ENCODE results near the gene CDK10.

Gene CDK10

DNA sequence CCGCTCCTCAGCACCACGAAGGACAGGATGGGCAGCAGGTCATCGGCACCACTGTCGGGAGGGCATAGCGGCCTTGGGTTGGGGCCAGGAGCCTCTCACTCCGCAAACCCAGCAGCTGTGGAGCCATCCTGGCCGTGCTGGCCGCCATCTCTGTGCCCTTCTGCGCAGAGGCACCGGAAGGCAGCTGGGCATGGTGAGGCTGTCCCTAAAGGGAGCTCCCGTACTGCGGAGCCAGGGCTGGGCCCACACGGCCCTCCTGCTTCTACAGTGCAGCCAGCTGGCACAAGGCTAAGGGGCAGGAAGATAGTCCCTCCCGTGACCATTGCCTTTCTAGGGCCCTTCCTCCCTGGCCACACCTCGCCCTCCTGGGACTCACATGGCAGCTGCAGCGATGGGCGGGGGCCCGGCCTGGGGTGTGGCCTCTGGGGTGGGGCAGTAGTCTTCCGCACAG lies 22.0 kb downstream of the CDK10 start:
- DNase-seq (ENCODE audit: low read depth): no peak
- no peak overlapping the region for H3K4me3 ChIP-seq (ENCODE audit: low read depth, low read length)

DNA sequence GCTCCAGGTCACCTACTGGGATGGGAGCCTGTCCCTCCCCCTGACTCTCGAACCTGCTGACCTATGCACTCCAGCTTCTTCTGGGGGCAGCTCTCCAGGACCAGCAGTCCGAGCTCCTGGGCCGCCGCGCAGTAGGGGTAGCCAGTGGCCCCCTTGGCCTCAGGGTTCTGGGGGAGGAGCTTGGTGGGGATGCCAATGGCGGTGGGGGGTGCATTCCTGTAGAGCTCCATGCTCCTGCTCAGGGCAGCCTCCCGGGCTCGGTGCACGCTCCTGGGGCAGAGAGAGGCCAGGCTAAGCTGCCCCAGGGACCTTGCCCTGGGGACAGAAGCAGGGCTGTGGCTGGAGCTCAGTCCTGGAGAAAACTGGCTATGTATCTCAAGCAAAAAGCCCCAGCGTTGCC lies 22.7 kb downstream of the CDK10 start:
- no peak for DNase-seq (ENCODE audit: low read depth)
- no peak overlapping the region for H3K4me3 ChIP-seq (ENCODE audit: low read depth, low read length)

DNA sequence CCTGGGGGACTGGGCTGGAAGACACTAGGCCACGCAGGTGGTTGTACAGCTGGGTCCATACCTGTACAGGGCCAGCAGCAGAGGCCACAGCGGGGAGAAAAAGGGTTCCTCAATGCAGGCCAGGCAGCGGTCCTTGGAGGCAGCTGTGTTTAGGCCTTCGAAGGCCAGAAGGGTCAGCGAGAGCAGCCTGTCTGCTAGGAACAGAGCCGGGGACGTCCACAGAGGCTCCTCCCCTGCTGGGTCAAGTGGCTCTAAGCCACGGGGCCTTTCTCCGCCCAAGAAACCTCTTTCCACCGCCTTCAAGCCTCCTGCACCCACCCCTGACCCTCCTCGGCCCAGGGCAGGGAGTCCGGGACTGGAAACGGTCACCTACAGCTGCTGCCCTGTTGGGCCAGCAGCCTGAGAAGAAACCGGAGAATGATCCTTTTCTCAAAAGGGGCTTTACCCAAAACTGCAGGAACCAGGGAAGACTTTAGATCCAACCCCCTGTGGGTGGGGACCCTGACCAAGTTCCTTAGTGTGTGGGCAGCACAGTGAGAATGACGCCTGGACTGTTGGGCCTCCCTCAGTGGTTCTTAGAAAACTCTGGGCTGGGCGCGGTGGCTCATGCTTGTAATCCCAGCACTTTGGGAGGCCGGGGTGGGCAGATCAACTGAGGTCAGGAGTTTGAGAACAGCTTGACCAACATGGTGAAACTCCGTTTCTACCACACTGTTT lies 23.4 kb downstream of the CDK10 start:
- H3K4me3 ChIP-seq (ENCODE audit: low read depth, low read length): no peak overlapping the region

DNA sequence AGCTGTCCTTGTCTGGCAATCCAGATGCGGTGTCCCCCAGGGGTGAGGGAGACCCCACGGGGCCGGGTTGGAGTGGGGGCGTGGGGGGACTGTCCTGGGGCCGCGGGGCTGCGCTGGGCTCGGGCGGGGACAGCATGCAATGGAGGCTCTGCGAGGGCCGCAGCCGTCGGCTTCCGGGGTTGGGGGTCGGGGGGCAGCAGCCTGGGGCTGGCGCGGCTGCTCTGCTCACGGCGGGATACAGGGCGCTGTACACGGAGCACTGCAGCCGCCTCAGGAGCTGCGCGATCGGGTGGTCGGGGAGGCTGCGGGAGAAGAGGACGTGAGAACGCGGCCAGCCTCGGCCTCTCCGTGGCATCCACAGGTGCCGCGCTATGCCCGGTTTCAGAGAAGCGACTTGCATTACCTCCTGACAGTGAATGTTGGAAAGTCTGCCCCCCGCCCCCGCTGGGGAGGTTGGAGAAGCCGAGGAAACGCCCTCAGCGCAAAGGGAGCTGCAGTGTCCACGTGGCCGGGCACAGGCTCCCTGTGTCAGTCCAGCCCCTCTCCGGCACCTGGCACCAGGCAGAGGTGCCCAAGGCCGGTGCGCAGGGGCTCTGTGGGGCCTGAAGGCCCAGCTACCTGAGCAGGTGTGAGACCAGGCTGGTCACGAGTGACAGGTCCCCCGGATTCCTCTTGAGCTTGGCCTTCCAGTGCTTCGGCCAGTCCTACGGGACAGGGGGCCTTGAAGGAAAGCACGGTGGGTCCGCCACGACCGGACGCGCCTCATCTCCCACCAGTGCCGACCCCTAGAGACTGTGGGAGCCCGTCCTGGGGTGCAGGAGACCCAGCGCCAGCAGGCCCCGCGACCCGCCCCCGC lies 24.4 kb downstream of the CDK10 start:
- no peak overlapping the region for H3K4me3 ChIP-seq (ENCODE audit: low read depth, low read length)

More for the DNA sequence above, 23.4 kb downstream of the CDK10 start:
- DNase-seq (ENCODE audit: low read depth): no peak

DNA sequence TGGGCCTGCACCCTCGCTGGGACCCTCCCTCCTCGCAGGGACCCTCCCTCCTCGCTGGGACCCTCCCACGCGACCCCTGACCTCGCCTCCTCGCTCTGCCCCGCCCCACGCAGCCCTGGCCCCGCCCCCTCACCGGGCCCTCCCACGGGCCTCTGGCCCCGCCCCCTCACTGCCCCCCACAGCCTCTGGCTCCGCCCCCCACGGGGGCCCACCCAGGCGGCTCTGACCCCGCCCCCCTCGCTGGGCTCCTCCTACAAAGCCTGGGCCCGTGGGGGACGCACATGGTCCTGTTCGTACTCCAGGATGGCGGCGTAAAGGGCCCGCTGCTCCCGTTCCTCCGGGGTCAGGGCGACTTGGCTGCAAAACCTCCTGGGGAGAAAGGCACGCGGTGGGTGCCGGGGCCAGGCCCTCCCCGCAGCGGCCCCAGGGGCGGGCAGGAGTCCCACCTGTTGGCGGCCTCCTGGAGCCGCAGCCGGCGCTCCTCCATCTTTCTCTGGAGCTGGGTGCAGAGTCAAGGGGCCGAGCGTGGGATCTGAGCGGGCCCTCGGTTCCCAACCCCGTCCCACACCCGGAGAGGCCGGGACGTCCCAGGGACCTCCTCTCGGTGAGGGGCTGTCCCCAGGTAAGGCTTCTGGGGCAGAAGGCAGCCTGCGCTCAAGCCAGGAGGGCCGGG lies 25.2 kb downstream of the CDK10 start:
- H3K4me3 ChIP-seq (ENCODE audit: low read depth, low read length): peak overlapping the region; percentile 71
- no peak for DNase-seq (ENCODE audit: low read depth)

More for the DNA sequence above, 24.4 kb downstream of the CDK10 start:
- no peak for DNase-seq (ENCODE audit: low read depth)

DNA sequence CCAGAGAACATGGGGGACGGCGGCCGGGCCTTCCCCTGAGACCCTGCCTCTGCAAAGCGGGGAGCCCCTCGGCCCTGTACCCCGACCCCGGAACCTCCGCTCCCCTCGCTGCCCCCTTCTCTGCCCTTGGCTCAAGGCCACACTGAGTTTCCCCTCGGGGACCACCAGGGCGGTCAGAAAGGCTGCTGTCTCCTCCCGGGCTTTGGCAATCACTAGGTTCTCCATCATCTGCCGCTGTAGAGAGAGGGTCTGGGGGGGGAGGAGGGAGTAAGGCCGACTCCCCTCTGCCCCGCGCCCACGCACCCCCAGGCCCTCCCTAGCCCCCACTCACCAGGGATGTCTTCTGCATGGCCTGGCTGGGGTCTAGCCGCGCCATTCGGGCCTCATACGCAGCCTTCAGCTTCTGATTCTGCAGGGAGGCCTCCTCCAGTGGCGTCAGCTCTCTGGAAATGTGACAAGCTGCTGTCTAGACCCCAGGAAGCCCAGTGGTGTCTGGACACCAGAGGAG lies 25.8 kb downstream of the CDK10 start:
- DNase-seq (ENCODE audit: low read depth): no peak
- peak overlapping the region; percentile 71 for H3K4me3 ChIP-seq (ENCODE audit: low read depth, low read length)

DNA sequence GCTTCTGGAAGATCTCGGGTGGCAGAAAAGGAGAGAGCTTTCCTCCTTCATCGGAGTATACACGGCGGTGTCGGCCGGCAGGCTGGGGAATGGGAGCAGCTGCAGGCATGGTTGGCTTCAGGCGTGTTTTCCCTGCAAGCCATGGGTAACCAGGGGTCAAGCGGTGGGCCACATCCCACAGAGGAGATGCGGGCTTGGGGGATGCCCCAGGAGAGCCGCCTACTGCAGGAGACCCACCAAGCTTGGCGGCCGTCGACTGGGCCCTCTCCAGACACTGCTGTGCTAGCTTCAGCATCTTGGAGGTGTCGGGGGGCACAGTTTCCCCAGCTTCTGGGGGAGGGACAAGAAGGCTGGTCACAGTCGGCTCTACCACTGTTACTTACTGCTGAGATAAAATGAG lies 30.0 kb downstream of the CDK10 start:
- H3K4me3 ChIP-seq (ENCODE audit: low read depth, low read length): no peak overlapping the region
- DNase-seq (ENCODE audit: low read depth): no peak

DNA sequence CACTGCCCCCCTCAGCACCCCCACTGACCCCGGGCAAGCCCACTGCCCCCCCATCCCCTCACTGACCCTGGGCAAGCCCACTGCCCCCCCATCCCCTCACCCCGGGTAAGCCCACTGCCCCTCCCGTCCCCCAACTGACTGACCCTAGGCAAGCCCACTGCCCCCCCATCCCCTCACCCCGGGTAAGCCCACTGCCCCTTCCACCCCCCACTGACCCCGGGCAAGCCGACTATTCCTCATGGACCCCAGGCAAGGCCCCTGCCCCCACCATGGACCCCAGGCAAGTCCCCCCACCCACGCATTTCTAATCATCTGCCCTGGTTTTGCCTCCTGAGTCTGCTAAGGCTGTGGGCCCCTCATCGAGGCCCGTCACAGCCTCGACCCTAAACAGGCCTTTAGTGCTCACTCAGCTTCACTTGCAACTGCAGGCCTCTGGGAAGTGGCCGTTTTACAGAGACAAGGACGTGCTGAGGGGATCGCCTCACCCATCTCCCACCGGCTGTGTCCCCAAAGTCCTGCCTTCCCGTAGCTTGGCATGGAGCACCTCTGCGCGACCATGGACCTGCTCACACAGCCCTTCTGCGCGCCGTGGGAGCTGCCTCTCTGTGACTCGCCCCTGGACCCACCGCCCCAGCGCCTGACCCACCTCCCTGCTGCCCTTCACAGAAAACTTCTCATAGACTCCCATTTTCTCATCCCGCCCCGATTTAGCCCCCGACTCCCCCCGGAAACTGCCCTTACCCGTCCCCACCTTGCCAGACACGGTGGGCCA lies 30.6 kb downstream of the CDK10 start:
- no peak overlapping the region for H3K4me3 ChIP-seq (ENCODE audit: low read depth, low read length)
- DNase-seq (ENCODE audit: low read depth): no peak

DNA sequence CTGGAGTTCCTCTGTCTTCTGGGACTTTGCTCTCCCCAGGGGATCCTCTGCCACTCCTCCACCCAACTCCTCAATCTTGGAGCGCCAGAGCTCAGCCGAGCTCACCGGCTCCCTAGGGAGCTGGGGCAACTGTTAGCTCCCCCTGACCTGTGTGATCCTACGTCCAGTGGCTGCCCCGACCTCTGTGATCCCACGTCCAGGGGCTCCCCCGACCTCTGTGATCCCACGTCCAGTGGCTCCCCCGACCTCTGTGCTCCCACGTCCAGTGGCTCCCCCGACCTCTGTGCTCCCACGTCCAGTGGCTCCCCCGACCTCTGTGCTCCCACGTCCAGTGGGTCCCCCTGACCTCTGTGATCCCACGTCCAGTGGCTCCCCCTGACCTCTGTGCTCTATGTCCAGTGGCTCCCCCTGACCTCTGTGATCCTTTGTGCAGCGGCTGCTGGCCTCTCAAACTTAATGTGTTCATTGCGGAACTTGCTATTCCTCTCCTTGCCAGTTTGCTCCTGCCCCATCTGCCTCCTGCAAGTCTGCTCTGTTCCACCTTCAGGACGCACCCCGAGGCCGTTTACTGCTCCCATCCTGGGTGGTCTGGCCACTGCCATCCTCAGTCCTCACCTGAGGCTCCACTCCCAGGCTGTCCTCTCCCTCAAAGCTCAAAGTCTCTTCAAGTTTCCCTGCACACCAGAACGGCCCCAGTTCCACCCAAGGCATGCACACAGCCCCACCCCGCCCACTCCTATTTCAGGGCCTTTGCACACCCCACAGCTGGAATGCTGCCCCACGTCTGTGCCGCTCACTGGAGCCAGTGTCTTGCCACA lies 31.4 kb downstream of the CDK10 start:
- no peak for DNase-seq (ENCODE audit: low read depth)
- no peak overlapping the region for H3K4me3 ChIP-seq (ENCODE audit: low read depth, low read length)

DNA sequence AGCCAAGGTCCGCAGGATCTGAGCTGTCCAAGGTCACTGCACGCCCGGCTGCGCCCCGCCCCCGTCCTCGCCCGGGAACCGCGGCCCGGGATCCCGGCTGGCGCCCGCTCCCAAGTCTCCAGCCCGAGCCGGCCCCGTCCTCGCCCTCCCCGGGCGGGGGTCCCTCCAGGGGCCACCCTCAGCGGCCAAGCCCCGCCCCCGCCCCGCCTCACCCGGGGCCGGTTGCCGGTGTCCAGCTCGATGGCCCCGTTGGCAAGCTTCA lies 34.0 kb downstream of the CDK10 start:
- no peak for DNase-seq (ENCODE audit: low read depth)
- H3K4me3 ChIP-seq (ENCODE audit: low read depth, low read length): peak overlapping the region; percentile 74

DNA sequence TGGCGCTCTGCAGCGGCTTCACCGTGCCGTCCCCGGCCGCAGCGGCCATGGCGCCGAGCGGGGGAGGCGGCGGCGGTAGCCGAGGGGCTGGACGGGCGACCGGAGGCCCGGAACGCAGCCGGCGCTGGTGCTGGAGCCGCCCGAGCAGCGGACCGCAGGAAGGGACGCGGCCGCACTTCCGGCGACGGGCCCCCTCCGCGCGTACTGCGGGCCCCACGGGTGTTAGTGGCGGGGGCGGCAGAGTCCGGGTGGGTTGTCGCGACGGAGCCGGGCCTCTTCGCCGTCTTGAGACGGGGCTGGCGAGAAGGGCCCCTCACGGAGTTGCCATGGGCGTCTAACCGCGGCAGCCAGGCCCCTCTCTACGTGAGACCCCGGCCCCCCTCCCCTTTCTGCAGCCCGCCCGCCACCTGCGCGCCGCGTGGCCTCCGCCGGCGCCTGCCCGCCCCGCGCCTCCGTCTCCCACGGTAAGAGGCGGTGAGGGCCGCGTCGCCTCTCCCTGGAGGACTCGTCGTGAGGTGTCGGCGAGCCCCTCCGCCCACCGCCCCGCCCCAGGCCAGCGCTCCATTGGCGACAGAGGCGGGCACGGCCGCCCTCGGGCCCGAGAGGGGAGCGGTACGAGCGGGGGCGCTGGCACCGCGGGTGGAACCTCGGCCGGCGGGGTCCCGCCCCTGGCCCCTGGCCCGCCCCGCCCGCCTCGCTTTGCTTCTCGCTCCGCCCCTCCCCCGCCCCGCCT lies 34.5 kb downstream of the CDK10 start, which contains the start of the genes VPS9D1 and ZNF276:
Gene VPS9D1, minus strand, starts transcription at position 86 of the 733 bp plus-strand sequence. Its CDS starts 37 bp downstream, at position 49.
Gene ZNF276, plus strand, starts transcription at position 725 of the 733 bp plus-strand sequence. CDS start 104 bp downstream, outside the sequence.
- no peak for DNase-seq (ENCODE audit: low read depth)
- peak within 1 kb of the TSS; percentile 74 for H3K4me3 ChIP-seq (ENCODE audit: low read depth, low read length)

DNA sequence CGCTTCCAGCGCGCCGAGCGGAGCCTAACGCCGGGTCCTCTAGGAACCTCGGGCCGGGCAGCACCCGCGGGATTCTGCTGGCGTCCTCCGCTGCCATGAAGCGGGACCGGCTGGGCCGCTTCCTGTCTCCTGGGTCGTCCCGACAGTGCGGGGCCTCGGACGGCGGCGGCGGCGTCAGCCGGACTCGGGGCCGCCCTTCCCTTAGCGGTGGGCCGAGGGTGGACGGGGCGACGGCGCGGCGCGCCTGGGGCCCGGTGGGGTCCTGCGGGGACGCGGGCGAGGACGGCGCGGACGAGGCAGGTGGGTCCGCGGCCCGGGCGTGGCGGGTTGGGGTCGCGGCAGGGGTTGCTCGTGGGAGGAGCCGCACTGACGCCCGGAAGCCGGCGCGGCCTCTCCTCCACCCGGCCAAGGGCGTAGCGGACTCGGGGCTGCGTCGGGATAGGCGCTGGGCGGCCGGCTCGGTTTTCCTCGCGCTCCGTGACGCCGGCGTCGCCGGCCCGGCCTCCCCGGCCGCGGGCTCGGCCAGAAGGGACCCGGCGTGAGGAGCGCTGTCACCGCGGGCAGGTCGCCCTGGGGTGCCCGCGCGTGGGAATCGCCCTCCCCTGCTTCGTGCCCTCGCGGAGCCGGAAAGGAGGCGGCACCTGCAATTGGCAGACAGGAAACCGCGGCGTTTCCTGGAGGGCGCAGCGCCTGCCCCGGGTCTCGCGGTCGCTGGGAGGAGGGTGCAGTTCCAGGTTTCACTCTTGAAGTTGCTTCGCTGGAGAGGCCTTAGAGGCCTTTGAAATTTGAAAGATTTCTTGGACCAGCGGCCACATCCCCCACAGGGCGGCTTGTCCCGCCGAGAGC lies 35.3 kb downstream of the CDK10 start:
- H3K4me3 ChIP-seq (ENCODE audit: low read depth, low read length): peak overlapping the region; percentile 74
- no peak for DNase-seq (ENCODE audit: low read depth)

DNA sequence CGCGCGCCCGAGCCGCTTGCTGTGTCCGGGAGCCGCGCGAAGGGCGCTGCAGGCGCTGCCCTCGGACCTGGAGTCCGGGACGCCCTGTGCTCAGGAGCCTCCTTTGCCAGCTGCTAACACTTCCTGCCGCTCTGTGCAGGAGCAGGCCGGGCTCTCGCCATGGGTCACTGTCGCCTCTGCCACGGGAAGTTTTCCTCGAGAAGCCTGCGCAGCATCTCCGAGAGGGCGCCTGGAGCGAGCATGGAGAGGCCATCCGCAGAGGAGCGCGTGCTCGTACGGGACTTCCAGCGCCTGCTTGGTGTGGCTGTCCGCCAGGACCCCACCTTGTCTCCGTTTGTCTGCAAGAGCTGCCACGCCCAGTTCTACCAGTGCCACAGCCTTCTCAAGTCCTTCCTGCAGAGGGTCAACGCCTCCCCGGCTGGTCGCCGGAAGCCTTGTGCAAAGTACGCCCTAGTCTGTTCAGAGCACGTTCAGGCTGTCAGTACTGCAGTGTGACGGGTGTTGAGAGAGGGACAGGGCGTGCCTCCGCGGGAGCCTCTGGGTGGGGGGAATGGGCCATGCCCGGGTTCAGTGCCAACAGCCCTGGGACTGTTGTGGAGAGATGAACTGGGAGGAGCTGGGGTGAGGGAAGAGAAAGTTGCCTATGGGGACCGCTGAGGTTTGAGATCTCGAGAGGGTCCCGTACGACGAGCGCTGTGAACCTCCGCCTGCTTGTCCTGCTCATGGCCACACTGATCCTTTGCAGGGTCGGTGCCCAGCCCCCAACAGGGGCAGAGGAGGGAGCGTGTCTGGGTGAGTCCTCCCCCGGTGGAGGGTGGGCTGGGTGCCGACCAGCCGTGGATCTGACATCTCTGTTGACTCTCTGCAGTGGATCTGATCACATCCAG lies 36.1 kb downstream of the CDK10 start:
- H3K4me3 ChIP-seq (ENCODE audit: low read depth, low read length): peak overlapping the region; percentile 74
- no peak for DNase-seq (ENCODE audit: low read depth)

DNA sequence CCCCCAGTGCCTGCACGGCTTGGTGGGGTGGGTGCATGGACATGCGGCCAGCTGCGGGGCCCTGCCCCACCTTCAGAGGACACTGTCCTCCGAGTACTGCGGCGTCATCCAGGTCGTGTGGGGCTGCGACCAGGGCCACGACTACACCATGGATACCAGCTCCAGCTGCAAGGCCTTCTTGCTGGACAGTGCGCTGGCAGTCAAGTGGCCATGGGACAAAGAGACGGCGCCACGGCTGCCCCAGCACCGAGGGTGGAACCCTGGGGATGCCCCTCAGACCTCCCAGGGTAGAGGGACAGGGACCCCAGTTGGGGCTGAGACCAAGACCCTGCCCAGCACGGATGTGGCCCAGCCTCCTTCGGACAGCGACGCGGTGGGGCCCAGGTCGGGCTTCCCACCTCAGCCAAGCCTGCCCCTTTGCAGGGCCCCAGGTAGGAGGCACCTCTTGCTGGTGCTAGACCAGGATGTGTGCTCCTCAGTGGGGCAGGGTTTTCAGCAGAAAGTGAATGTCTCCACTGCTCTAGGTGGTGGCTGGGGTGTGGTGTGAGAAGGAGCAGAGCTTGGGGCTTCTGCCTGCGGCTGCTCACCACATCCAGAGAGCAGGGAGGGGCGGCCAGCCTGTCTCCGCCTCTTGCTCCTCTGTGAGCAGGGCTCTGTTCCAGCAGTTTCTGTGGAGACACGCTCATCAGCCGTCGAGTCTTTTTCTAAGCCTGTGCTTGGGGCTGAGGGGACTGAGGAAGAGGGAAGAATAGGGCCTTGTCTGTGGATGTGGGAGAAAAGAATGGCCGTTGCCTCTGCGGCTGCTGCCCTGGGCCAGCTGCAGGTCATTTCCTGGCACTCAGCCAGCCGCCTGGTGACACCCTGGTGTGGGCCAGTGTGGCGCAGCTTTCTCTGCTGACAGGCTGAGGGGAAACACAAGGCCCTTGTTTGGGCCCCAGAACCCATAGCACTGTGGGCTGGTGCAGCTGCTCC lies 37.1 kb downstream of the CDK10 start:
- H3K4me3 ChIP-seq (ENCODE audit: low read depth, low read length): no peak overlapping the region
- no peak for DNase-seq (ENCODE audit: low read depth)

Data from skeletal muscle cell (primary cell).